Activated T-cell treated with anti-CD3 and anti-CD28 coated beads for 1 hour (primary cell): ENCODE results near the gene TBX22.
"Not testable (repeated sequence)": the region's sequence is repeated elsewhere in the genome, so short reads cannot be mapped to it uniquely, and the experiment has no call there.

Experiments used
- DNase-seq: peaks from one replicate; pipeline ENCODE4 v3.0.0-alpha.2; 2020; ENCODE audit warnings: low read depth

TBX22 gene

DNA sequence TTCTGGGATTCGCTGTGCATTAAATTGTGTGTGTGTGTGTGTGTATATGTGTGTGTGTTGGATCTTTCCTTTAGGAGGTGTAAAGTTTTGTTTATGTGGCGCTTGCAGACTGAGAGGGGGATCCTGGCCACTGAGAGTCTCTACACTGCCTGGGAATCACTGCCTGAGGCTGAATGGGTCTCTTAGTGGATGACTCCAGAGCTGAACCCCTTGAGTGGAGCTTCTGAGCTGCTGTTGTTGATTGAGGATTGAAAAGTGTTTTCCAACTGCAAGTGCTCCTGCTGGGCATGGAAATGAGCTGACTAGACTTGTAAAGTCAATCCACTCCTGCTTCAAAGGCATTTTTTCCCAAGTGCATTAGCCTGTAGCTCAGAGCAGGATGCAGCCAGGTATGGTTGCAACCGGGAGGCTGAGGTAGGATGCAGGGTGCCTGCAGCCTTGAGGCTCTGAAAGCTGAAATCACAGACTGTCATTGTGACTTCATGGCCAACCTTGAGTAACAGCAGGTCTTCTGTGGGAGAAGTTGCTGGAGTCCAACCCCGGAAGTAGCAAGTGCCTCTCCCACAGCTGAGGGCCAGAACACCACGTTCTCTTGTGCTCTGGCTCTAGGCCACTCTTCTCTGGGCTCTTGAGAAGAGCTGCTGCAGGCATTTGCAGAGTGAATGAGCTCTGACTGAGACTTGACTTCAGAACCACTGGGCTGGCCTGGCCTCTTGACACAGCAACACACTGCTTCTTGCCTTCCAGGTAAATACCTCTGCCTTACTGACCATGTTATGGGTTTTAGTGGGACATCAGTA, at the start of gene TBX22:
TSS of gene TBX22 (plus strand) at position 613 of the 800 bp plus-strand sequence. CDS start 7,517 bp downstream, outside the sequence.
- no peak for DNase-seq

DNA sequence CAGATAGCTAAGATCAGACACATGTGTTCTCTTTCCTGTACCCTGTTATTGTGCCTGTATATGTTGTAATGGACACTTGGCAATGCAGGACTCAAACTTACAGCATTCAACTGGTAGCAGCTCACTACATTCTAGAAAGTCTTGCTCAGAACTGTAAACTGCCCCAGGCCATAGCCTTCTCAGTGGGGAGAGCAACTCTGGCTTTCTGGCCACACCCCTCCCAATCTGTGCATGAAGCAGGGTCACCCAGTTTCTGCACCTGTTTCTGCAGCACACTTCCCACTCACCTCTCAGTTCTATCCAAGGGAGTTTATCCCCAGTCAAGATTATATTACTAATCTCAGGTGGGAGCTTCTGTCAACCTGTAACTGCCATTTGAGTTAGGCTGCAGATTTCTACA, 38.9 kb upstream of the TBX22 start:
- DNase-seq = no peak

GRCh38 chrX:80004458-80004857, 10.1 kb upstream of the TBX22 start:
- DNase-seq = no peak

- DNase-seq = no peak
Measured at GRCh38 chrX:80011522-80011921, 3.0 kb upstream of the TBX22 start.

- DNase-seq = no peak
Measured at GRCh38 chrX:80016182-80016581, 1.6 kb downstream of the TBX22 start.

GRCh38 chrX:80021621-80022020, 7.1 kb downstream of the TBX22 start:
- no peak for DNase-seq

GRCh38 chrX:80022363-80023031, 7.9 kb downstream of the TBX22 start:
- DNase-seq = no peak

GRCh38 chrX:80026116-80026515, 11.6 kb downstream of the TBX22 start:
- no peak for DNase-seq

GRCh38 chrX:80066156-80066555, 51.6 kb downstream of the TBX22 start:
- DNase-seq = not testable (repeated sequence)

DNA sequence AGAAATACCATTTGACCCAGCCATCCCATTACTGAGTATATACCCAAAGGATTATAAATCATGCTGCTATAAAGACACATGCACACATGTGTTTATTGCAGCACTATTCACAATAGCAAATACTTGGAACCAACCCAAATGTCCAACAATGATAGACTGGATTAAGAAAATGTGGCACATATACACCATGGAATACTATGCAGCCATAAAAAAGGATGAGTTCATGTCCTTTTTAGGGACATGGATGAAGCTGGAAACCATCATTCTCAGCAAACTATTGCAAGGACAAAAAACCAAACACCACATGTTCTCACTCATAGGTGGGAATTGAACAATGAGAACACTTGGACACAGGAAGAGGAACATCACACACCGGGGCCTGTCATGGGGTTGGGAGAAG, 61.1 kb downstream of the TBX22 start:
- DNase-seq = not testable (repeated sequence)
